ENCODE results near the gene RABIF.
A peak's percentile ranks its signal among the peaks of the same experiment; 100 is the strongest.
"Not testable (repeated sequence)": the region's sequence is repeated elsewhere in the genome, so short reads cannot be mapped to it uniquely, and the experiment has no call there.

Gene RABIF

GRCh38 chr1:202905331-202905730 is 16.4 kb upstream of the RABIF start:
- Histone ChIP-seq H3K36me3 (ENCODE audit: control insufficient read depth in 1 of 2, insufficient read depth in 2 of 2, low read length in 2 of 2) (peaks cover 12 to 17% of the 10 kb centered on the region in 2 experiments), H4K8ac (ENCODE audit: low read depth, low read length) (no peak overlapping the region), H3K14ac (ENCODE audit: low read length) (no peak overlapping the region), H3K9me3 (ENCODE audit: insufficient read depth, low read depth, low read length) (no peaks in the 10 kb centered on the region), H3K79me2 (ENCODE audit: control insufficient read depth, insufficient read depth, low read length, poor library complexity) (no peaks in the 10 kb centered on the region), H2AK5ac (ENCODE audit: low read length) (no peak overlapping the region), H4K12ac (ENCODE audit: low read depth, low read length) (no peak overlapping the region), H3K4me1 (ENCODE audit: control insufficient read depth in 1 of 2, insufficient read depth in 2 of 2, low read length in 2 of 2) (no peaks in the 10 kb centered on the region), H2AFZ (ENCODE audit: insufficient read depth, low read length, poor library complexity) (no peak overlapping the region), H4K91ac (ENCODE audit: low read depth, low read length) (no peak overlapping the region), H3K9ac (ENCODE audit: low read length) (no peak overlapping the region), H3K23ac (ENCODE audit: low read length) (no peak overlapping the region), H2BK5ac (ENCODE audit: low read depth, low read length, poor library complexity) (no peak overlapping the region), H3K27ac (ENCODE audit: low read depth, low read length) (no peak overlapping the region), H2BK120ac (ENCODE audit: insufficient read depth, low read length, poor library complexity) (no peak overlapping the region), H3K27me3 (ENCODE audit: insufficient read depth, low read length) (no peaks in the 10 kb centered on the region), H3K18ac (ENCODE audit: low read length) (no peak overlapping the region), H3K4ac (ENCODE audit: low read depth, low read length) (no peak overlapping the region), H3K79me1 (ENCODE audit: low read length) (no peaks in the 10 kb centered on the region), H3K4me2 (ENCODE audit: low read length) (no peak overlapping the region), H3K4me3 (ENCODE audit: low read depth, low read length) (no peak overlapping the region), H2BK12ac (ENCODE audit: low read length) (no peak overlapping the region)
- no peak for DNase-seq
- no CpG with 5 or more reads among the region's 4 CpGs for WGBS (ENCODE audit: extremely low coverage, insufficient coverage, insufficient read length)

- no CpG with 5 or more reads among the region's 5 CpGs for WGBS (ENCODE audit: extremely low coverage, insufficient coverage, insufficient read length)
- not testable (repeated sequence) for H3K23ac ChIP-seq (ENCODE audit: low read length); H3K9ac ChIP-seq (ENCODE audit: low read length); H3K79me1 ChIP-seq (ENCODE audit: low read length); H3K27ac ChIP-seq (ENCODE audit: low read depth, low read length); H2BK5ac ChIP-seq (ENCODE audit: low read depth, low read length, poor library complexity); H2AK5ac ChIP-seq (ENCODE audit: low read length); H3K27me3 ChIP-seq (ENCODE audit: insufficient read depth, low read length); H3K79me2 ChIP-seq (ENCODE audit: control insufficient read depth, insufficient read depth, low read length, poor library complexity); H3K4me2 ChIP-seq (ENCODE audit: low read length); H3K9me3 ChIP-seq (ENCODE audit: insufficient read depth, low read depth, low read length); H3K18ac ChIP-seq (ENCODE audit: low read length); H3K4me3 ChIP-seq (ENCODE audit: low read depth, low read length); H2BK12ac ChIP-seq (ENCODE audit: low read length); H3K4ac ChIP-seq (ENCODE audit: low read depth, low read length); H4K12ac ChIP-seq (ENCODE audit: low read depth, low read length); H2BK120ac ChIP-seq (ENCODE audit: insufficient read depth, low read length, poor library complexity); H3K14ac ChIP-seq (ENCODE audit: low read length); H2AFZ ChIP-seq (ENCODE audit: insufficient read depth, low read length, poor library complexity); DNase-seq; H4K91ac ChIP-seq (ENCODE audit: low read depth, low read length); H3K4me1 ChIP-seq (ENCODE audit: control insufficient read depth in 1 of 2, insufficient read depth in 2 of 2, low read length in 2 of 2); H4K8ac ChIP-seq (ENCODE audit: low read depth, low read length)
- peaks cover 12 to 21% of the 10 kb centered on the region in 2 experiments for H3K36me3 ChIP-seq (ENCODE audit: control insufficient read depth in 1 of 2, insufficient read depth in 2 of 2, low read length in 2 of 2)
These were observed 14.9 kb upstream of the RABIF start for GRCh38 chr1:202903808-202904207.

- Histone ChIP-seq H3K9ac (ENCODE audit: low read length) (no peak overlapping the region), H4K12ac (ENCODE audit: low read depth, low read length) (no peak overlapping the region), H2BK120ac (ENCODE audit: insufficient read depth, low read length, poor library complexity) (no peak overlapping the region), H3K36me3 (ENCODE audit: control insufficient read depth in 1 of 2, insufficient read depth in 2 of 2, low read length in 2 of 2) (peaks cover 10 to 18% of the 10 kb centered on the region in 2 experiments), H3K4ac (ENCODE audit: low read depth, low read length) (no peak overlapping the region), H2AFZ (ENCODE audit: insufficient read depth, low read length, poor library complexity) (no peak overlapping the region), H2AK5ac (ENCODE audit: low read length) (no peak overlapping the region), H3K79me1 (ENCODE audit: low read length) (no peaks in the 10 kb centered on the region), H3K14ac (ENCODE audit: low read length) (no peak overlapping the region), H3K4me2 (ENCODE audit: low read length) (no peak overlapping the region), H3K27ac (ENCODE audit: low read depth, low read length) (no peak overlapping the region), H3K18ac (ENCODE audit: low read length) (no peak overlapping the region), H4K91ac (ENCODE audit: low read depth, low read length) (no peak overlapping the region), H2BK12ac (ENCODE audit: low read length) (no peak overlapping the region), H4K8ac (ENCODE audit: low read depth, low read length) (no peak overlapping the region), H3K4me1 (ENCODE audit: control insufficient read depth in 1 of 2, insufficient read depth in 2 of 2, low read length in 2 of 2) (no peaks in the 10 kb centered on the region), H3K9me3 (ENCODE audit: insufficient read depth, low read depth, low read length) (no peaks in the 10 kb centered on the region), H3K4me3 (ENCODE audit: low read depth, low read length) (no peak overlapping the region), H2BK5ac (ENCODE audit: low read depth, low read length, poor library complexity) (no peak overlapping the region), H3K27me3 (ENCODE audit: insufficient read depth, low read length) (no peaks in the 10 kb centered on the region), H3K79me2 (ENCODE audit: control insufficient read depth, insufficient read depth, low read length, poor library complexity) (no peaks in the 10 kb centered on the region), H3K23ac (ENCODE audit: low read length) (no peak overlapping the region)
- no CpG with 5 or more reads among the region's 4 CpGs for WGBS (ENCODE audit: extremely low coverage, insufficient coverage, insufficient read length)
- no peak for DNase-seq
These were observed 12.6 kb upstream of the RABIF start for GRCh38 chr1:202901555-202901954.

- Histone ChIP-seq H4K91ac (ENCODE audit: low read depth, low read length) (no peak overlapping the region), H4K12ac (ENCODE audit: low read depth, low read length) (no peak overlapping the region), H3K4ac (ENCODE audit: low read depth, low read length) (no peak overlapping the region), H3K23ac (ENCODE audit: low read length) (no peak overlapping the region), H3K4me1 (ENCODE audit: control insufficient read depth in 1 of 2, insufficient read depth in 2 of 2, low read length in 2 of 2) (no peaks in the 10 kb centered on the region), H3K4me3 (ENCODE audit: low read depth, low read length) (no peak overlapping the region), H2BK12ac (ENCODE audit: low read length) (no peak overlapping the region), H3K36me3 (ENCODE audit: control insufficient read depth in 1 of 2, insufficient read depth in 2 of 2, low read length in 2 of 2) (peaks cover 12 to 30% of the 10 kb centered on the region in 2 experiments), H4K8ac (ENCODE audit: low read depth, low read length) (no peak overlapping the region), H3K79me1 (ENCODE audit: low read length) (peaks cover 9% of the 10 kb centered on the region), H3K27me3 (ENCODE audit: insufficient read depth, low read length) (no peaks in the 10 kb centered on the region), H3K14ac (ENCODE audit: low read length) (no peak overlapping the region), H2BK120ac (ENCODE audit: insufficient read depth, low read length, poor library complexity) (no peak overlapping the region), H3K18ac (ENCODE audit: low read length) (no peak overlapping the region), H3K9me3 (ENCODE audit: insufficient read depth, low read depth, low read length) (no peaks in the 10 kb centered on the region), H2BK5ac (ENCODE audit: low read depth, low read length, poor library complexity) (no peak overlapping the region), H2AFZ (ENCODE audit: insufficient read depth, low read length, poor library complexity) (no peak overlapping the region), H3K9ac (ENCODE audit: low read length) (no peak overlapping the region), H3K79me2 (ENCODE audit: control insufficient read depth, insufficient read depth, low read length, poor library complexity) (peaks cover 6% of the 10 kb centered on the region), H3K27ac (ENCODE audit: low read depth, low read length) (no peak overlapping the region), H2AK5ac (ENCODE audit: low read length) (no peak overlapping the region), H3K4me2 (ENCODE audit: low read length) (no peak overlapping the region)
- no CpG with 5 or more reads among the region's 7 CpGs for WGBS (ENCODE audit: extremely low coverage, insufficient coverage, insufficient read length)
- peak; percentile 57 to 76 for DNase-seq
These were observed 3.6 kb upstream of the RABIF start for GRCh38 chr1:202892501-202892900.

All from trophoblast cell (in vitro differentiated cells and primary cell).